Measurements from ENCODE around the gene CHI3L2.

- no peak for TF ChIP-seq MLX (CRISPR knock-in tag; conservative IDR thresholded peaks at IDR 0.05)
- TF ChIP-seq NR3C1 (CRISPR knock-in tag; IDR thresholded peaks at IDR 0.05), result no peak
- TF ChIP-seq, protein P1, sequence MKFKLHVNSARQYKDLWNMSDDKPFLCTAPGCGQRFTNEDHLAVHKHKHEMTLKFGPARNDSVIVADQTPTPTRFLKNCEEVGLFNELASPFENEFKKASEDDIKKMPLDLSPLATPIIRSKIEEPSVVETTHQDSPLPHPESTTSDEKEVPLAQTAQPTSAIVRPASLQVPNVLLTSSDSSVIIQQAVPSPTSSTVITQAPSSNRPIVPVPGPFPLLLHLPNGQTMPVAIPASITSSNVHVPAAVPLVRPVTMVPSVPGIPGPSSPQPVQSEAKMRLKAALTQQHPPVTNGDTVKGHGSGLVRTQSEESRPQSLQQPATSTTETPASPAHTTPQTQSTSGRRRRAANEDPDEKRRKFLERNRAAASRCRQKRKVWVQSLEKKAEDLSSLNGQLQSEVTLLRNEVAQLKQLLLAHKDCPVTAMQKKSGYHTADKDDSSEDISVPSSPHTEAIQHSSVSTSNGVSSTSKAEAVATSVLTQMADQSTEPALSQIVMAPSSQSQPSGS (CRISPR knock-in tag; IDR thresholded peaks at IDR 0.05), result no peak
- TF ChIP-seq NFATC3 (IDR thresholded peaks at IDR 0.05), result no peak
- TF ChIP-seq, protein P2, sequence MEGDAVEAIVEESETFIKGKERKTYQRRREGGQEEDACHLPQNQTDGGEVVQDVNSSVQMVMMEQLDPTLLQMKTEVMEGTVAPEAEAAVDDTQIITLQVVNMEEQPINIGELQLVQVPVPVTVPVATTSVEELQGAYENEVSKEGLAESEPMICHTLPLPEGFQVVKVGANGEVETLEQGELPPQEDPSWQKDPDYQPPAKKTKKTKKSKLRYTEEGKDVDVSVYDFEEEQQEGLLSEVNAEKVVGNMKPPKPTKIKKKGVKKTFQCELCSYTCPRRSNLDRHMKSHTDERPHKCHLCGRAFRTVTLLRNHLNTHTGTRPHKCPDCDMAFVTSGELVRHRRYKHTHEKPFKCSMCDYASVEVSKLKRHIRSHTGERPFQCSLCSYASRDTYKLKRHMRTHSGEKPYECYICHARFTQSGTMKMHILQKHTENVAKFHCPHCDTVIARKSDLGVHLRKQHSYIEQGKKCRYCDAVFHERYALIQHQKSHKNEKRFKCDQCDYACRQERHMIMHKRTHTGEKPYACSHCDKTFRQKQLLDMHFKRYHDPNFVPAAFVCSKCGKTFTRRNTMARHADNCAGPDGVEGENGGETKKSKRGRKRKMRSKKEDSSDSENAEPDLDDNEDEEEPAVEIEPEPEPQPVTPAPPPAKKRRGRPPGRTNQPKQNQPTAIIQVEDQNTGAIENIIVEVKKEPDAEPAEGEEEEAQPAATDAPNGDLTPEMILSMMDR (IDR thresholded peaks at IDR 0.05 in 2 of 3, conservative IDR thresholded peaks at IDR 0.05 in 1 of 3; ENCODE audit: insufficient read depth in 2 of 3, low read depth in 1 of 3, low read length in 3 of 3), result no peak
Measured at GRCh38 chr1:111192658-111193519, 34.6 kb upstream of the CHI3L2 start.
